GM13976 (cell line): Measurements from ENCODE around the gene ASRGL1.
"Not testable (repeated sequence)": the region's sequence is repeated elsewhere in the genome, so short reads cannot be mapped to it uniquely, and the experiment has no call there.

Experiments
- DNase-seq: peaks from one replicate; pipeline ENCODE4 v3.0.0; 2012; ENCODE audit warnings: low spot score
- CTCF ChIP-seq: IDR thresholded peaks from 2 replicates; pipeline ENCODE4 v1.5.1; 2012; ENCODE audit warnings: borderline replicate concordance, mild to moderate bottlenecking; ENCODE audit not compliant: insufficient read depth; ENCODE audit errors: extremely low read depth, missing control alignments, control extremely low read depth
- in situ Hi-C: fragments of 300-500 bp; cut with MboI; formaldehyde crosslinking; loops from one replicate; pipeline ENCODE4 v1.12.0; 2022; ENCODE audit warnings: low sequenced_read_pairs, mixed read lengths, inconsistent platforms; ENCODE audit not compliant: unreplicated experiment

Gene ASRGL1

GRCh38 chr11:62383822-62384221, 46.6 kb downstream of the ASRGL1 start:
- no peak for TF ChIP-seq CTCF
- in situ Hi-C loops = loop anchor here (25.0 kb wide), 1 partner anchor 478 kb away; no protein-coding TSS in a partner anchor
- no peak for DNase-seq

GRCh38 chr11:62386083-62386482, 48.8 kb downstream of the ASRGL1 start:
- in situ Hi-C loops = loop anchor here (25.0 kb wide), 1 partner anchor 476 kb away; no protein-coding TSS in a partner anchor
- DNase-seq = not testable (repeated sequence)

- in situ Hi-C loops = loop anchor here (25.0 kb wide), 1 partner anchor 475 kb away; no protein-coding TSS in a partner anchor
- no peak for DNase-seq
- no peak for TF ChIP-seq CTCF
These were observed 50.1 kb downstream of the ASRGL1 start for GRCh38 chr11:62387381-62387780.

DNA sequence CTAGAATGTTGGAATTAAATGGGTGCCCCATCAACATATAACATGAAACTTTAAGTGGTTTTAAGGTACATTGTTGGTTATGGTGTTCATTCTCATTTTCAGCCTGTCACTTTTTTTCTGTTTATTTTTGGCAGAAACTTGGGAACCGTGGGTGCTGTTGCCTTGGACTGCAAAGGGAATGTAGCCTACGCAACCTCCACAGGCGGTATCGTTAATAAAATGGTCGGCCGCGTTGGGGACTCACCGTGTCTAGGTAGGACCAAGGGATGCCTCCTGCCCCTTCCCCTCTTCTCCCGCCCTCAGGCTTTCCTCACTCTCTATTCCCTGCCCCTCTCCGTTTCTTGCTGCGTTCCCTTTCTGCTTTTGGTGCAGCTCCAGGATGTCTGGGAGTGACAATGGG, 51.8 kb downstream of the ASRGL1 start:
- in situ Hi-C loops = loop anchor here (25.0 kb wide), 1 partner anchor 473 kb away; no protein-coding TSS in a partner anchor
- DNase-seq = no peak
- TF ChIP-seq CTCF = no peak

GRCh38 chr11:62390237-62390636, 53.0 kb downstream of the ASRGL1 start:
- in situ Hi-C loops = loop anchor here (25.0 kb wide), 1 partner anchor 472 kb away; no protein-coding TSS in a partner anchor
- TF ChIP-seq CTCF = no peak
- no peak for DNase-seq

DNA sequence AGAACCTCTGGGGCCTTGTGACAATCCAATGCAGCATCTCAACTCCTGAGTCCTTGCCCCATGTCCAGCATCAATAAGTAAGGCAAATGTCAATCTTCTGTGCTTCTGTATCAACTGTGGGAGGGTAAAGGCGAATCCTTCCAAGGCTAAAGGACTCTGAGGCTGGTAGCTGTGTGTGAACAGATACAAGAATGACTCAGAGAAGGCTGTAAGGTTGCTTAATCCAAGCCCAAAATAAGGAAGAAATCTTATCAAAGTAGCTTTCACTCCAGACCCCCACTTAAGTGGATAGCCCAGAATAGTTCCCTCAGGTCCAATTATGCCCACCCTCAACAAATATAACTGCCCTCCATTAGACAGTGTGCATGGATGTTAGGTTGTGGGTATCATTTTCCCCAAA, 53.5 kb downstream of the ASRGL1 start:
- in situ Hi-C loops = loop anchor here (25.0 kb wide), 1 partner anchor 472 kb away; no protein-coding TSS in a partner anchor
- DNase-seq = no peak
- TF ChIP-seq CTCF = no peak

- TF ChIP-seq CTCF = no peak
- in situ Hi-C loops = loop anchor here (25.0 kb wide), 1 partner anchor 470 kb away; no protein-coding TSS in a partner anchor
- no peak for DNase-seq
These were observed 54.6 kb downstream of the ASRGL1 start for GRCh38 chr11:62391642-62392425.
